ENCODE results near the gene HOXD4. TPM values are rescaled to one million over a fixed set of nuclear protein-coding genes. Genes with fewer than 3 reads are reported as not detected.

HOXD4 gene
- total and polyA plus RNA-seq, 2 of the 4 experiments (the other 2 are of a cell fraction) = not detected

- Histone ChIP-seq H2BK5ac (ENCODE audit: low read depth, low read length, poor library complexity, severe bottlenecking) (no peak overlapping the region), H2BK20ac (ENCODE audit: low read depth, low read length) (no peak overlapping the region), H3K9ac (ENCODE audit: low read depth, low read length) (no peak overlapping the region), H4K5ac (ENCODE audit: low read depth, low read length) (no peak overlapping the region), H2AK5ac (ENCODE audit: low read depth, low read length) (no peak overlapping the region), H3K23ac (ENCODE audit: low read depth, low read length) (no peak overlapping the region), H3K79me1 (ENCODE audit: low read depth in 1 of 2, low read length in 2 of 2) (no peaks in the 10 kb centered on the region), H2AFZ (replicated peaks; ENCODE audit: low read length, poor library complexity) (no peak overlapping the region), H3K4me2 (ENCODE audit: low read depth, low read length) (no peak overlapping the region), H2BK120ac (ENCODE audit: low read depth, low read length) (no peak overlapping the region), H3K27ac (ENCODE audit: insufficient read depth, low read length) (no peak overlapping the region), H3K4me1 (ENCODE audit: control insufficient read depth, insufficient read depth, low read length) (no peaks in the 10 kb centered on the region), H2AK9ac (replicated peaks; ENCODE audit: low read depth, low read length, poor library complexity) (no peak overlapping the region), H3K9me3 (ENCODE audit: control insufficient read depth, insufficient read depth, low read length) (peaks cover 21% of the 10 kb centered on the region), H4K20me1 (ENCODE audit: insufficient read depth, low read length) (no peaks in the 10 kb centered on the region), H4K8ac (ENCODE audit: low read depth in 2 of 2, low read length in 2 of 2) (no peak overlapping the region), H3K4me3 (ENCODE audit: insufficient read depth, low read depth, low read length) (no peak overlapping the region), H3K9me1 (ENCODE audit: insufficient read depth, low read length) (no peaks in the 10 kb centered on the region), H2BK15ac (ENCODE audit: low read depth, low read length) (no peak overlapping the region), H3K18ac (ENCODE audit: low read depth, low read length) (no peak overlapping the region), H3K56ac (ENCODE audit: extremely low read depth, insufficient read depth, low read length) (no peak overlapping the region), H3K27me3 (ENCODE audit: control insufficient read depth, insufficient read depth, low read length) (peaks cover 96% of the 10 kb centered on the region), H4K91ac (ENCODE audit: insufficient read depth, low read depth, low read length) (no peak overlapping the region), H3K36me3 (ENCODE audit: control insufficient read depth, insufficient read depth, low read length) (no peaks in the 10 kb centered on the region), H3K4ac (ENCODE audit: low read depth, low read length) (no peak overlapping the region), H3K14ac (replicated peaks; ENCODE audit: low read depth, low read length) (no peak overlapping the region)
- 0% methylated on average over 1 of the region's 39 CpGs; no CpG with 5 or more reads in 1 of the 2 experiments for WGBS, 2 experiments (ENCODE audit: extremely low coverage in 2 of 2, insufficient read length in 1 of 2)
- intact Hi-C loops (cut with micrococcal nuclease) = no loop called here
- ATAC-seq (ENCODE audit: low read depth) (no peak), DNase-seq (no peak)
- POLR2A ChIA-PET (ENCODE audit: unreplicated experiment) = no interaction called here
- in situ Hi-C loops (cut with MboI; ENCODE audit: low sequenced_read_pairs) = no loop called here
- CTCF ChIA-PET = no interaction called here
- no TSS peak for BruUV-seq (replicated peaks)
- TF ChIP-seq NFE2L2 (IDR thresholded peaks at IDR 0.05; ENCODE audit: low read depth, low read length) = no peak
- no peak for TF ChIP-seq BHLHE40 (IDR thresholded peaks at IDR 0.05; ENCODE audit: low read depth, low read length)
- TF ChIP-seq USF2 (IDR thresholded peaks at IDR 0.05; ENCODE audit: low read depth, low read length) = no peak
- no peak for TF ChIP-seq RAD21 (IDR thresholded peaks at IDR 0.05; ENCODE audit: low read length)
- no peak for TF ChIP-seq RCOR1 (IDR thresholded peaks at IDR 0.05; ENCODE audit: insufficient replicate concordance, low read length)
- TF ChIP-seq CHD1 (IDR thresholded peaks at IDR 0.05; ENCODE audit: low read depth, low read length) = no peak
- TF ChIP-seq ELK1 (IDR thresholded peaks at IDR 0.05; ENCODE audit: borderline replicate concordance, low read depth, low read length) = no peak
- no peak for TF ChIP-seq FOS (IDR thresholded peaks at IDR 0.05; ENCODE audit: low read depth, low read length)
- no peak for TF ChIP-seq MXI1 (IDR thresholded peaks at IDR 0.05; ENCODE audit: borderline replicate concordance, low read depth, low read length)
- no peak for TF ChIP-seq SMC3 (IDR thresholded peaks at IDR 0.05; ENCODE audit: low read depth, low read length)
- TF ChIP-seq MAFK (IDR thresholded peaks at IDR 0.05; ENCODE audit: low read depth, low read length) = no peak
- dilution Hi-C loops (cut with HindIII; ENCODE audit: low sequenced_read_pairs, unreplicated experiment) = no loop called here
Measured at GRCh38 chr2:176158855-176159662, 7.7 kb downstream of the HOXD4 start.
